ENCODE results near the gene EPHA6.

GRCh38 chr3:96994988-96995387, 180.6 kb downstream of the EPHA6 start:
- no peak for TF ChIP-seq POLR2A (IDR thresholded peaks at IDR 0.05; ENCODE audit: low read length)
- no peak for TF ChIP-seq GATA1 (IDR thresholded peaks at IDR 0.05; ENCODE audit: low read depth, low read length)

Measured in erythroblast (primary cell).